B cell (primary cell): ENCODE measurements around the gene KCNQ1OT1. TPM values are rescaled to one million over a fixed set of nuclear protein-coding genes. Genes with fewer than 3 reads are reported as not detected.

ENCODE experiments used
- ATAC-seq: fragments of 200-7000 bp; cut with Tn5 transposase; one replicate; pipeline ENCODE4 v1.10.0; 2021; ENCODE audit warnings: low read depth, mild to moderate bottlenecking, moderate number of reproducible peaks, moderate library complexity
- CTCF ChIA-PET: fragments of 350-600 bp; sonication (Branson Sonifier 250); formaldehyde crosslinking; loops from one replicate; lab custom pipeline; 2021; ENCODE audit warnings: antibody characterized with exemption, inconsistent platforms; lab: Charles Lee
- POLR2A ChIA-PET: fragments of 350-600 bp; sonication (Branson Sonifier 250); formaldehyde crosslinking; loops from one replicate; lab custom pipeline; 2021; ENCODE audit warnings: antibody characterized with exemption; lab: Charles Lee
- DNase-seq: peaks from one replicate; pipeline ENCODE4 v3.0.0; 2013
- H2AFZ ChIP-seq: 2 replicates; pipeline ENCODE4 v1.6.1; 2012; ENCODE audit warnings: mild to moderate bottlenecking, low read depth, low read length; ENCODE audit not compliant: insufficient read depth, poor library complexity, severe bottlenecking
- H3K27ac ChIP-seq, 2 donors: 1 replicate in 1 of 2; 2 replicates in 1 of 2; pipeline ENCODE4 v1.5.1; 2012 to 2013; ENCODE audit warnings: low read length in 2 of 2, mild to moderate bottlenecking in 2 of 2, moderate library complexity in 1 of 2
- H3K27me3 ChIP-seq, 4 experiments: fragments of 200-600 bp in 1 of 4; sonication (generic) in 1 of 4; replicated peaks in 1 of 4; 1 replicate in 2 of 4; 2 replicates in 2 of 4; pipeline versions ENCODE4 v1.6.1 to v1.7.0; 2013 to 2016; ENCODE audit warnings: low read length in 3 of 4, mild to moderate bottlenecking in 2 of 4, mixed read lengths in 1 of 4, moderate library complexity in 1 of 4; ENCODE audit not compliant: insufficient read depth in 4 of 4, control insufficient read depth in 3 of 4; ENCODE audit errors: control extremely low read depth in 1 of 4
- H3K36me3 ChIP-seq, 2 experiments: replicated peaks in 1 of 2; 1 replicate in 1 of 2; 2 replicates in 1 of 2; pipeline versions ENCODE4 v1.6.1 to v1.7.1; 2013; ENCODE audit warnings: low read length in 1 of 2; ENCODE audit not compliant: insufficient read depth in 2 of 2, control insufficient read depth in 1 of 2; ENCODE audit errors: control extremely low read depth in 1 of 2, extremely low read depth in 1 of 2
- H3K4me1 ChIP-seq, 2 donors: fragments of 200-600 bp in 1 of 2; sonication (generic) in 1 of 2; 1 replicate in 1 of 2; 2 replicates in 1 of 2; pipeline versions ENCODE4 v1.5.1 to v1.6.1; 2013 to 2017; ENCODE audit warnings: low read length in 2 of 2; ENCODE audit not compliant: control insufficient read depth in 2 of 2, insufficient read depth in 2 of 2
- H3K4me2 ChIP-seq: replicated peaks from 2 replicates; pipeline ENCODE3; 2012; ENCODE audit warnings: mild to moderate bottlenecking, low read depth, low read length; ENCODE audit not compliant: poor library complexity, severe bottlenecking
- H3K4me3 ChIP-seq, 5 experiments: fragments of 200-600 bp in 1 of 5; sonication (generic) in 1 of 5; 1 replicate in 3 of 5; 2 replicates in 2 of 5; pipeline versions ENCODE4 v1.5.1 to v1.7.0; 2011 to 2016; ENCODE audit warnings: low read length in 4 of 5, mild to moderate bottlenecking in 4 of 5, low read depth in 2 of 5, control low read depth in 1 of 5, moderate library complexity in 1 of 5; ENCODE audit not compliant: insufficient read depth in 1 of 5; ENCODE audit errors: control extremely low read depth in 1 of 5, extremely low read depth in 1 of 5
- H3K79me2 ChIP-seq: fragments of 200-600 bp; sonication (generic); one replicate; pipeline ENCODE4 v1.6.0; 2016; ENCODE audit warnings: low read length; ENCODE audit not compliant: control insufficient read depth, insufficient read depth
- H3K9ac ChIP-seq: fragments of 200-600 bp; sonication (generic); 2 replicates; pipeline ENCODE4 v1.6.1; 2017; ENCODE audit warnings: mild to moderate bottlenecking, low read length, moderate library complexity
- H3K9me3 ChIP-seq, 3 donors: one replicate each; pipeline versions ENCODE4 v1.6.1 to v1.7.1; 2013; ENCODE audit warnings: low read length in 2 of 3; ENCODE audit not compliant: control insufficient read depth in 2 of 3, insufficient read depth in 1 of 3; ENCODE audit errors: control extremely low read depth in 1 of 3
- H4K20me1 ChIP-seq: 2 replicates; pipeline ENCODE4 v1.6.0; 2012; ENCODE audit warnings: mild to moderate bottlenecking, low read length; ENCODE audit not compliant: insufficient read depth, control insufficient read depth, poor library complexity, severe bottlenecking
- H3K27ac Mint-ChIP-seq: one replicate; pipeline ENCODE4 v1.8.0; 2021; ENCODE audit warnings: mixed read lengths
- H3K27me3 Mint-ChIP-seq: one replicate; pipeline ENCODE4 v1.8.0; 2021; ENCODE audit warnings: mixed read lengths
- H3K4me1 Mint-ChIP-seq: one replicate; pipeline ENCODE4 v1.8.0; 2021; ENCODE audit warnings: mixed read lengths
- H3K4me3 Mint-ChIP-seq: one replicate; pipeline ENCODE4 v1.8.0; 2021; ENCODE audit warnings: mixed read lengths
- H3K9me3 Mint-ChIP-seq: one replicate; pipeline ENCODE4 v1.8.0; 2022; ENCODE audit warnings: mixed read lengths; ENCODE audit not compliant: insufficient read depth
- EZH2 ChIP-seq: IDR thresholded peaks from 2 replicates; pipeline ENCODE4 v1.6.1; 2012; ENCODE audit warnings: borderline replicate concordance, low read depth, mild to moderate bottlenecking, moderate library complexity, low read length; ENCODE audit not compliant: insufficient read depth, poor library complexity, severe bottlenecking
- WGBS: methylation state at CpG from one replicate; pipeline ENCODE4 v1.1.5; 2013; ENCODE audit warnings: missing lambda C conversion rate; ENCODE audit not compliant: insufficient coverage; 5-methylcytosine and 5-hydroxymethylcytosine counted together
- intact Hi-C: fragments of 100-400 bp; cut with micrococcal nuclease; formaldehyde crosslinking; loops from one replicate; pipeline ENCODE4 v1.10.0; 2022
- polyA plus RNA-seq: library from polyadenylated mRNA; depleted of rRNA; stranded (reverse); fragments of >200 nt; gene quantifications from 2 replicates; pipeline ENCODE4 v1.2.3, GENCODE V29; 2012
- total RNA-seq, 2 donors: library from RNA; stranded (reverse); fragments of 120-200 nt in 1 of 2; gene quantifications; 1 replicate in 1 of 2; 2 replicates in 1 of 2; pipeline versions ENCODE4 v1.2.3 to v1.2.4, GENCODE V29; 2013 to 2022
- TF ChIP-seq, protein P1 (sequence below): fragments of 200-600 bp; IDR thresholded peaks from one replicate; pipeline ENCODE4 v1.8.0; 2022; ENCODE audit warnings: antibody characterized with exemption, mild to moderate bottlenecking

KCNQ1OT1 gene
- total and polyA plus RNA-seq, 2 donors (not counting 1 experiment from before 2014, with no cell fraction given): 0.03 to 0.89 TPM

DNA sequence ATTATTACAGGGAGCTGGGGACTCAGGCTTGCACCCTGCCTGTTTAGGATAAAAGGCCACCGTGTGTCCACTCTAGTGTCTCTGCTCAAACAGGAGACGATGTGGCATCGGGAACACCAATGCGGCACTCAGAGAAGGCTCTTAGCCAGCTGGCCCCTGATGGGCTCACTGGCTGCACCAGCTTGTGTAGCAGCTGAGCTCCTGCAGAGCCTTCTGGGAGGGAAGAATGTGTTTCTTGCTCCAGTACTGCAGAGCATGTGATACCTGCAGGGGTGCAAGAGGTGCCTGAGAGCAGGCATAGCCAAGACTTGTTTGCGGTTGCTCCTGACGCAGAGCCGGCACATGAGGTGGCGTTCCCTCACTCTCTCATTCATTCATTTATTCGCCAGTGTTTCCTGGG lies 44.4 kb upstream of the KCNQ1OT1 start:
- H3K9me3 Mint-ChIP-seq: no peaks in the 10 kb centered on the region
- TF ChIP-seq EZH2: no peak
- TF ChIP-seq, protein P1, sequence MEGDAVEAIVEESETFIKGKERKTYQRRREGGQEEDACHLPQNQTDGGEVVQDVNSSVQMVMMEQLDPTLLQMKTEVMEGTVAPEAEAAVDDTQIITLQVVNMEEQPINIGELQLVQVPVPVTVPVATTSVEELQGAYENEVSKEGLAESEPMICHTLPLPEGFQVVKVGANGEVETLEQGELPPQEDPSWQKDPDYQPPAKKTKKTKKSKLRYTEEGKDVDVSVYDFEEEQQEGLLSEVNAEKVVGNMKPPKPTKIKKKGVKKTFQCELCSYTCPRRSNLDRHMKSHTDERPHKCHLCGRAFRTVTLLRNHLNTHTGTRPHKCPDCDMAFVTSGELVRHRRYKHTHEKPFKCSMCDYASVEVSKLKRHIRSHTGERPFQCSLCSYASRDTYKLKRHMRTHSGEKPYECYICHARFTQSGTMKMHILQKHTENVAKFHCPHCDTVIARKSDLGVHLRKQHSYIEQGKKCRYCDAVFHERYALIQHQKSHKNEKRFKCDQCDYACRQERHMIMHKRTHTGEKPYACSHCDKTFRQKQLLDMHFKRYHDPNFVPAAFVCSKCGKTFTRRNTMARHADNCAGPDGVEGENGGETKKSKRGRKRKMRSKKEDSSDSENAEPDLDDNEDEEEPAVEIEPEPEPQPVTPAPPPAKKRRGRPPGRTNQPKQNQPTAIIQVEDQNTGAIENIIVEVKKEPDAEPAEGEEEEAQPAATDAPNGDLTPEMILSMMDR: no peak
- Histone ChIP-seq H3K4me3 (no peak overlapping the region), H4K20me1 (no peaks in the 10 kb centered on the region), H3K36me3 (no peaks in the 10 kb centered on the region), H3K27ac (no peak overlapping the region), H3K9ac (no peak overlapping the region), H3K4me2 (no peak overlapping the region), H3K4me1 (no peaks in the 10 kb centered on the region), H3K9me3 (peaks cover 0 to 4% (median 0%) of the 10 kb centered on the region in 3 donors), H2AFZ (no peak overlapping the region), H3K27me3 (no peaks in the 10 kb centered on the region), H3K79me2 (no peaks in the 10 kb centered on the region)
- H3K4me1 Mint-ChIP-seq: no peaks in the 10 kb centered on the region
- intact Hi-C loops: no loop called here
- no peak for ATAC-seq
- DNase-seq: no peak
- 93% methylated on average over 4 of the region's 9 CpGs for WGBS
- no peaks in the 10 kb centered on the region for H3K27me3 Mint-ChIP-seq
- ChIA-PET POLR2A (no interaction called here), CTCF (no interaction called here)
- H3K27ac Mint-ChIP-seq: no peak overlapping the region
- H3K4me3 Mint-ChIP-seq: no peak overlapping the region

DNA sequence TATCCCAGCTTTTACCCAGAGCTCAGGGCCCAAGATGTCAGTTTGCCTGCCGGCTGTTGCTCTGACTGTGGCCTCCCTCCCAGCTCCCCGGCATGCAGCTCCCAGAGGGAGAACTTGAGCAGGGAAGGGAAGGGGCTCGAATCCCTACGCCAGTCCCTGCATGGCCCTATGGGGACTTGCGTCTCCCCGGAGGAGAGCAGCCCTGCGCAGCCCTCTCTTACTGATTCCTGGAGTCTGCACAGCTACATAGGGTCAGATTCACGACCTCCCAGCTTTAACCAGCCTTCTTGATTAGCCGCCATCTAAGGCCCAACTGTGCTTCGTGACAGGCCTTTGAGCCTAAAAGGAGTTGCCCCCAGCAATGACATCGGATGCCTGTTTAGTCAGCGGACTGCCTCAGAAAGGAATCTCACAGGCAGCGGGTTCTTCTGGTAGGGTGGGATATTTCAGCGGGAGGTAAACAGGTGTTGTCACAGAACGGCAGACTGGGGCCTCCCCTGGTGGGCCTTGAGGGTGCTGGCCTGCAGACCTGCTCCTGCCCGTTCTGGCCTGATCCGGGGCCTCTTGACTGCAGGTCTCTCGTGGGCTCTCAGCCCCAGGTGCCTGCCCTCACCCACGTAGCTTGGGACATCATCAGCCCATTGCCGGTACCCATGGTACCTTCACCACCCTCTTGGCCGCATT lies 43.8 kb upstream of the KCNQ1OT1 start:
- Histone ChIP-seq H3K27me3 (no peaks in the 10 kb centered on the region), H3K4me1 (no peaks in the 10 kb centered on the region), H3K36me3 (no peaks in the 10 kb centered on the region), H3K4me2 (no peak overlapping the region), H3K4me3 (no peak overlapping the region), H3K27ac (no peak overlapping the region), H3K9ac (no peak overlapping the region), H2AFZ (no peak overlapping the region), H3K9me3 (peaks cover 0 to under 1% (median 0%) of the 10 kb centered on the region in 3 donors), H4K20me1 (no peaks in the 10 kb centered on the region), H3K79me2 (no peaks in the 10 kb centered on the region)
- no peaks in the 10 kb centered on the region for H3K4me1 Mint-ChIP-seq
- intact Hi-C loops: no loop called here
- ChIA-PET CTCF (no interaction called here), POLR2A (no interaction called here)
- H3K27me3 Mint-ChIP-seq: no peaks in the 10 kb centered on the region
- DNase-seq (no peak), ATAC-seq (no peak)
- WGBS: 94% methylated on average over 19 of the region's 21 CpGs
- H3K9me3 Mint-ChIP-seq: no peaks in the 10 kb centered on the region
- no peak overlapping the region for H3K4me3 Mint-ChIP-seq
- H3K27ac Mint-ChIP-seq: no peak overlapping the region
- TF ChIP-seq, protein P1: no peak
- TF ChIP-seq EZH2: no peak
